ENCODE results near the gene DGKQ. TPM values are rescaled to one million over a fixed set of nuclear protein-coding genes. Genes with fewer than 3 reads are reported as not detected.

DGKQ gene
- total RNA-seq, 1 experiment from 2014 or later = 14.2 TPM

- POLR2A ChIA-PET (ENCODE audit: unreplicated experiment) = no interaction called here
- no peaks in the 10 kb centered on the region for H3K9me2 ChIP-seq (replicated peaks; ENCODE audit: low read length)
- H4K20me1 ChIP-seq (ENCODE audit: low read length) = no peaks in the 10 kb centered on the region
- no peaks in the 10 kb centered on the region for H3K27me3 ChIP-seq (ENCODE audit: low read length)
- no peak overlapping the region for H3K4me2 ChIP-seq (ENCODE audit: low read length)
- no peak for TF ChIP-seq EZH2 (IDR thresholded peaks at IDR 0.05; ENCODE audit: low read length, unreplicated experiment)
- DNase-seq = no peak
- ATAC-seq = no peak
- no peak overlapping the region for H3K4me3 ChIP-seq (ENCODE audit: low read length)
- H3K9ac ChIP-seq (ENCODE audit: low read length) = no peak overlapping the region
- no peak overlapping the region for H3K27ac ChIP-seq (ENCODE audit: low read length)
- H3F3A ChIP-seq (ENCODE audit: low read length, unreplicated experiment) = no peaks in the 10 kb centered on the region
- H3K79me2 ChIP-seq (ENCODE audit: low read length) = no peaks in the 10 kb centered on the region
- no peak overlapping the region for H2AFZ ChIP-seq (ENCODE audit: low read length)
- CTCF ChIA-PET = no interaction called here
- no peaks in the 10 kb centered on the region for H3K36me3 ChIP-seq (ENCODE audit: low read depth, low read length)
- no TSS peak for BruUV-seq (replicated peaks)
- H3K9me3 ChIP-seq (ENCODE audit: low read length) = no peaks in the 10 kb centered on the region
- intact Hi-C loops (cut with micrococcal nuclease) = no loop called here
- H3K4me1 ChIP-seq (ENCODE audit: insufficient read depth, low read length) = no peaks in the 10 kb centered on the region
Observed at GRCh38 chr4:954211-955020, 19.0 kb downstream of the DGKQ start.

DNA sequence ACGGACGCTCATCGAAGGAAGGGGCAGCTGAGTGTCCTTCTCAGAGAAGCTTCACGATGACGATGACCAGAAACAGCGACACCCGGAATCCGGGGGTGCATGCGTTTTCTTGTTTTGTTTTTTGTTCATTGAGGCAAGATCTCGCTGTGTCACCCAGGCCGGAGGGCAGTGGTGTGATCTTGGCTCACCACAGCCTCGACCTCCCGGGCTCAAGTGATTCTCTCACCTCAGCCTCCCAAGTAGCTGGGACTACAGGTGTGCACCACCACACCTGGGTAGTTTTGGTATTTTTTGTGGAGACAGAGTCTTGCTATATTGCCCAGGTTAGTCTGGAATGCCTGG, 19.8 kb downstream of the DGKQ start:
- no peaks in the 10 kb centered on the region for H3K79me2 ChIP-seq (ENCODE audit: low read length)
- no peaks in the 10 kb centered on the region for H3F3A ChIP-seq (ENCODE audit: low read length, unreplicated experiment)
- ATAC-seq = no peak
- H4K20me1 ChIP-seq (ENCODE audit: low read length) = no peaks in the 10 kb centered on the region
- H3K4me3 ChIP-seq (ENCODE audit: low read length) = no peak overlapping the region
- no peaks in the 10 kb centered on the region for H3K9me2 ChIP-seq (replicated peaks; ENCODE audit: low read length)
- no peaks in the 10 kb centered on the region for H3K36me3 ChIP-seq (ENCODE audit: low read depth, low read length)
- no peak overlapping the region for H3K27ac ChIP-seq (ENCODE audit: low read length)
- CTCF ChIA-PET = no interaction called here
- H3K9ac ChIP-seq (ENCODE audit: low read length) = no peak overlapping the region
- no peak overlapping the region for H3K4me2 ChIP-seq (ENCODE audit: low read length)
- H2AFZ ChIP-seq (ENCODE audit: low read length) = no peak overlapping the region
- POLR2A ChIA-PET (ENCODE audit: unreplicated experiment) = no interaction called here
- H3K4me1 ChIP-seq (ENCODE audit: insufficient read depth, low read length) = no peaks in the 10 kb centered on the region
- TF ChIP-seq, protein P1, sequence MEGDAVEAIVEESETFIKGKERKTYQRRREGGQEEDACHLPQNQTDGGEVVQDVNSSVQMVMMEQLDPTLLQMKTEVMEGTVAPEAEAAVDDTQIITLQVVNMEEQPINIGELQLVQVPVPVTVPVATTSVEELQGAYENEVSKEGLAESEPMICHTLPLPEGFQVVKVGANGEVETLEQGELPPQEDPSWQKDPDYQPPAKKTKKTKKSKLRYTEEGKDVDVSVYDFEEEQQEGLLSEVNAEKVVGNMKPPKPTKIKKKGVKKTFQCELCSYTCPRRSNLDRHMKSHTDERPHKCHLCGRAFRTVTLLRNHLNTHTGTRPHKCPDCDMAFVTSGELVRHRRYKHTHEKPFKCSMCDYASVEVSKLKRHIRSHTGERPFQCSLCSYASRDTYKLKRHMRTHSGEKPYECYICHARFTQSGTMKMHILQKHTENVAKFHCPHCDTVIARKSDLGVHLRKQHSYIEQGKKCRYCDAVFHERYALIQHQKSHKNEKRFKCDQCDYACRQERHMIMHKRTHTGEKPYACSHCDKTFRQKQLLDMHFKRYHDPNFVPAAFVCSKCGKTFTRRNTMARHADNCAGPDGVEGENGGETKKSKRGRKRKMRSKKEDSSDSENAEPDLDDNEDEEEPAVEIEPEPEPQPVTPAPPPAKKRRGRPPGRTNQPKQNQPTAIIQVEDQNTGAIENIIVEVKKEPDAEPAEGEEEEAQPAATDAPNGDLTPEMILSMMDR (conservative IDR thresholded peaks at IDR 0.05; ENCODE audit: low read depth, low read length) = no peak
- TF ChIP-seq EZH2phosphoT487 (IDR thresholded peaks at IDR 0.05; ENCODE audit: borderline replicate concordance, low read length) (no peak), EZH2 (IDR thresholded peaks at IDR 0.05; ENCODE audit: low read length, unreplicated experiment) (no peak)
- no peaks in the 10 kb centered on the region for H3K9me3 ChIP-seq (ENCODE audit: low read length)
- no TSS peak for BruUV-seq (replicated peaks)
- no peak for DNase-seq
- H3K27me3 ChIP-seq (ENCODE audit: low read length) = no peaks in the 10 kb centered on the region
- intact Hi-C loops (cut with micrococcal nuclease) = no loop called here

DNA sequence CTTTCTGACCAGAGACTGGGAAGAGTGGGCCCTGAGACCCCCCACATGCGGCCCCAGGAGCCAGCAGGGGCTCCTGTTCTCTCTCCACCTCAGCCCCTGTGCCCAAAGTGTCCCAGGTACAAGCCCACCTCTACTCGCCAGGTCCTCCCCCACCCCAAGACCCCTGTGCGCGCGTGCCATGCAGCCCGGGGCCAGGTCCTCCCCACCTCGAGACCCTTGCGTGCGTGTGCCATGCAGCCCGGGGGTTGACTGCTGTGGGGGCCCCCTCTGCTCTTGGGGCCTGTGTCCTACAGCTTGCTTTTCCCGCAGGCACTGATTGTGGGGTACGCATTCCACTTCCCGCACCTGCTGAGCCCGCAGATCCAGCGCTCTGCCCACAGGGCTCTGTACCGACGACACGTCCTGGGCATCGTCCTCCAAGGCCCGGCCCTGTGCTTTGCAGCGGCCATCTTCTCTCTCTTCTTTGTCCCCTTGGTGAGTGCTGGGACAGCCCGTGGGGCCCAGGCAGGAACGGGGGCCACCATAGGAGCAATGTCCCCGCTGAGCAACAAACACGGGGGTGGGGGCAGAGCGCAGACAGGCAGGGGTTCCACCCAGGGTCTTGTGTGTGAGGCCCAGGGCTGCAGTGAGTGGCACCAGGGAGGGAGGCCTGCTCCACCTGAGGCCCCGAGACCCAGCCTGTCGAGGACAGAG, 20.3 kb downstream of the DGKQ start:
- H3F3A ChIP-seq (ENCODE audit: low read length, unreplicated experiment) = no peaks in the 10 kb centered on the region
- no peak overlapping the region for H3K9ac ChIP-seq (ENCODE audit: low read length)
- H3K27ac ChIP-seq (ENCODE audit: low read length) = no peak overlapping the region
- H3K9me3 ChIP-seq (ENCODE audit: low read length) = no peaks in the 10 kb centered on the region
- no peaks in the 10 kb centered on the region for H3K36me3 ChIP-seq (ENCODE audit: low read depth, low read length)
- no peak overlapping the region for H3K4me2 ChIP-seq (ENCODE audit: low read length)
- H3K9me2 ChIP-seq (replicated peaks; ENCODE audit: low read length) = no peaks in the 10 kb centered on the region
- ChIA-PET CTCF (no interaction called here), POLR2A (ENCODE audit: unreplicated experiment) (no interaction called here)
- H4K20me1 ChIP-seq (ENCODE audit: low read length) = no peaks in the 10 kb centered on the region
- H2AFZ ChIP-seq (ENCODE audit: low read length) = no peak overlapping the region
- no peaks in the 10 kb centered on the region for H3K4me1 ChIP-seq (ENCODE audit: insufficient read depth, low read length)
- DNase-seq (no peak), ATAC-seq (no peak)
- intact Hi-C loops (cut with micrococcal nuclease) = no loop called here
- H3K4me3 ChIP-seq (ENCODE audit: low read length) = no peak overlapping the region
- BruUV-seq (replicated peaks) = no TSS peak
- TF ChIP-seq, protein P1 (conservative IDR thresholded peaks at IDR 0.05; ENCODE audit: low read depth, low read length) = no peak
- TF ChIP-seq EZH2phosphoT487 (IDR thresholded peaks at IDR 0.05; ENCODE audit: borderline replicate concordance, low read length) (no peak), EZH2 (IDR thresholded peaks at IDR 0.05; ENCODE audit: low read length, unreplicated experiment) (no peak)
- no peaks in the 10 kb centered on the region for H3K27me3 ChIP-seq (ENCODE audit: low read length)
- no peaks in the 10 kb centered on the region for H3K79me2 ChIP-seq (ENCODE audit: low read length)

Measured in PC-3 (cell line).